Measurements from ENCODE around the gene CCT5.

GRCh38 chr5:10262995-10263394 is 12.9 kb downstream of the CCT5 start:
- TF ChIP-seq SP2 (tag by site-specific recombination; IDR thresholded peaks at IDR 0.05) (no peak), ZNF133 (tag by site-specific recombination; IDR thresholded peaks at IDR 0.05) (no peak), CTCF (tag by site-specific recombination; IDR thresholded peaks at IDR 0.05) (no peak), ZNF704 (tag by site-specific recombination; IDR thresholded peaks at IDR 0.05) (no peak), ZNF311 (tag by site-specific recombination; IDR thresholded peaks at IDR 0.05; ENCODE audit: borderline replicate concordance) (no peak)
